Central memory CD8-positive, alpha-beta T cell (primary cell): Measurements from ENCODE around the gene SERTM2.

Experiments used
- ATAC-seq: fragments of 150-1000 bp; cut with Tn5 transposase; replicated peaks from 2 replicates; pipeline ENCODE4 v1.10.0; 2022; ENCODE audit warnings: mild to moderate bottlenecking, moderate FRiP score, moderate number of reproducible peaks; ENCODE audit not compliant: poor library complexity, severe bottlenecking; ENCODE audit errors: extremely low read depth
- DNase-seq, 2 donors: peaks; one replicate each; pipeline ENCODE4 v3.0.0; 2021; ENCODE audit warnings: low spot score in 2 of 2
- H3K27ac Mint-ChIP-seq: one replicate; pipeline ENCODE4 v1.8.0; 2022; ENCODE audit warnings: low read depth, mild to moderate bottlenecking, moderate library complexity, mixed read lengths
- H3K27me3 Mint-ChIP-seq: one replicate; pipeline ENCODE4 v1.8.0; 2022; ENCODE audit warnings: mixed read lengths
- H3K36me3 Mint-ChIP-seq: one replicate; pipeline ENCODE4 v1.8.0; 2022; ENCODE audit warnings: mild to moderate bottlenecking, moderate library complexity, mixed read lengths; ENCODE audit not compliant: insufficient read depth
- H3K4me1 Mint-ChIP-seq: one replicate; pipeline ENCODE4 v1.8.0; 2022; ENCODE audit warnings: mixed read lengths
- H3K4me3 Mint-ChIP-seq: one replicate; pipeline ENCODE4 v1.8.0; 2022; ENCODE audit warnings: mild to moderate bottlenecking, moderate library complexity, mixed read lengths
- H3K9me3 Mint-ChIP-seq: one replicate; pipeline ENCODE4 v1.8.0; 2022; ENCODE audit warnings: mixed read lengths

The SERTM2 gene

DNA sequence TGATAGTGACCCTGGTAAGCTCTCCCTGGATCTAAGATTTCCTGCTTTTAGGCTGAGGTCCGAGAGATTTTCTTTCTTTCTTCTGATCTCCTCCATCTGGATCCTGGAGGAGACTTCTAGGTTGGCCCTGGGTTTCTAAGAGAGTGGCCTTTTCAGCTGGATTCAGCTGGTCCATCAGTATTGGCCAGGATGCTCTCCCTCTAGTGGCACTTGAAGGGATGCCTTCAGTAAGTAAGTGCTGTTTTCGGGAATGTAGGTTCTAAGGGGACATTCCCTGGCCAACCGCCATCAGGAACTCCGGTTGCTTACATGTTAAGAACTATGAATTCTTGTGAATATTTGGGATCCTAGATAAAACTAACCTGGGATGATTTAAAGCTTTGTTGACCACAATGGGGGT lies 56.9 kb downstream of the SERTM2 start:
- Mint-ChIP-seq H3K4me1 (no peaks in the 10 kb centered on the region), H3K27me3 (no peaks in the 10 kb centered on the region), H3K9me3 (no peaks in the 10 kb centered on the region), H3K4me3 (no peak overlapping the region), H3K36me3 (no peaks in the 10 kb centered on the region), H3K27ac (no peak overlapping the region)
- ATAC-seq: no peak
- no peak for DNase-seq

DNA sequence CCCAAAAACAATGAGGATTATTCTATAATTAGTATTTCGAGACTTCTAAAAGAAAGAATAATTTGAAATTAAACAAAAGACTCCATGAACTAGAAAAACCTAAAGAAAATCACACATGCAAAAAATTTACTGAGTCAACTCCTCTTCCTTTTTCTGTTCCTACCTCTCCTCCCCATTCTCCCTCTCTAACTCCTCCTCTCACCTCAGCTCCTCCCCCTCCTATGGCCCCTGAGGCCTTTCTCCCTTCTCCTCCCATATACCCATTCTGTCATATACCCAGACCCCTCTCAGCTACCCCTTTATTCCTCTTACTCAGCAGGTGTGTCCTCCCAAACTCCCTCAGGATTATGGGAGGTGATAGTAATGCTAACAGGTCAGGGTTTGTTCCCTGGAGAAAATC lies 57.4 kb downstream of the SERTM2 start:
- Mint-ChIP-seq H3K36me3 (no peaks in the 10 kb centered on the region), H3K4me3 (no peak overlapping the region), H3K4me1 (no peaks in the 10 kb centered on the region), H3K27me3 (no peaks in the 10 kb centered on the region), H3K9me3 (no peaks in the 10 kb centered on the region), H3K27ac (no peak overlapping the region)
- DNase-seq (no peak), ATAC-seq (no peak)
